Muscle of arm (tissue), 12 donors: ENCODE measurements around the gene GTPBP10. TPM values are rescaled to one million over a fixed set of nuclear protein-coding genes. Genes with fewer than 3 reads are reported as not detected.
A peak's percentile ranks its signal among the peaks of the same experiment; 100 is the strongest.
"Not testable (repeated sequence)": the region's sequence is repeated elsewhere in the genome, so short reads cannot be mapped to it uniquely, and the experiment has no call there.

Experiments
- DNase-seq: peaks from one replicate; pipeline ENCODE4 v3.0.0-alpha.2; 2013
- polyA plus RNA-seq, 12 donors: library from polyadenylated mRNA; unstranded; fragments of 120-200 nt; gene quantifications; one replicate each; pipeline ENCODE4 v1.2.1, GENCODE V29; 2013; ENCODE audit not compliant: insufficient read length in 12 of 12

Gene GTPBP10
- polyA plus RNA-seq, 12 donors, result 9.2 to 33.8 (median 20.0) TPM; not detected in 1

DNA sequence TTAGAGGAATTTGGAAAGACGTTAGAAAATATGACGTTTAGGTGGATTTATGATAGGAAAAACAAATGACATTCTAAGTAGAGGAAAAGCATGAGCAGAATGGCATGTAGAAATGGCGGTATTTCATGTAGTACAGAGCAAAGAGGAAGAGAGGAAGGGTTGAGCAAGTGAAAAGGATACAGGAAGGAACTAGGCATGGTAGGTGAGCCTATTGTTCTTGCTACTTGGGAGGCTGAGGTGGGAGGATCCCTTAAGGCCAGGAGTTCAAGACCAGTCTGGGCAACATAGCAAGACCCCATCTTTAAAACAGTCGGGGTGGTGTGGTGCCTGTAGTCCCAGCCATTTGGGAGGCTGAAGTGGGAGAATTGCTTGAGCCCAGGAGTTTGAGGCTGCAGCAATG, 1.2 kb downstream of the GTPBP10 start:
- DNase-seq, result no peak

DNA sequence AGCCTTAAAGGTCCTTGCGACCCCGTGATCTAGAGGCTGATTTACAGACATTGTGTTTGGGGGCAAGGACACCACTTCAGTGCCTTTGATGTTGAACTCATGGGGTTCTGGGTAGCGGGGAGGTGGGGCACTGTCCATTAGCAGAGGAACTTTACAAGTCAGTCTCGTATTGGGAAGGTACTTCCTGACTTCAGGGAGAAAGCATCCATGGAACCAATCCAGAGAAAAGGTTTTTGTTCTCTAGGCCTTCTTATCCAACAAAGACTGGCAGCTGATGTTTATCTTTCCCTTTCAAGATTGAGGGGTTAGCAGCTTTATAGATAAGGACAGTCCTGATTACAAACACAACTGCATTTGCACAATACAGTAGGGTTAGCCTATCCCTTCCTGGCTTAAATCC, 2.8 kb downstream of the GTPBP10 start:
- DNase-seq, result no peak

DNA sequence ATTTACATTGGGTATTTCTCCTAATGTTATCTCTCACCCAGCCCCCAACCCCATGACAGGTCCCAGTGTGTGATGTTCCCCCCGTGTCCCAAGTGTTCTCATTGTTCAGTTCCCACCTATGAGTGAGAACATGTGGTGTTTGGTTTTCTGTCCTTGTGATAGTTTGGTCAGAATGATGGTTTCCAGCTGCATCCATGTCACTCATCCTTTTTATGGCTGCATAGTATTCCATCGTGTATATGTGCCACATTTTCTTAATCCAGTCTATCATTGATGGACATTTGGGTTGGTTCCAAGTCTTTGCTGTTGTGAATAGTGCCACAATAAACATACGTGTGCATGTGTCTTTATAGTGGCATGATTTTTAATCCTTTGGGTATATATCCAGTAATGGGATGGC, 3.5 kb downstream of the GTPBP10 start:
- not testable (repeated sequence) for DNase-seq

DNA sequence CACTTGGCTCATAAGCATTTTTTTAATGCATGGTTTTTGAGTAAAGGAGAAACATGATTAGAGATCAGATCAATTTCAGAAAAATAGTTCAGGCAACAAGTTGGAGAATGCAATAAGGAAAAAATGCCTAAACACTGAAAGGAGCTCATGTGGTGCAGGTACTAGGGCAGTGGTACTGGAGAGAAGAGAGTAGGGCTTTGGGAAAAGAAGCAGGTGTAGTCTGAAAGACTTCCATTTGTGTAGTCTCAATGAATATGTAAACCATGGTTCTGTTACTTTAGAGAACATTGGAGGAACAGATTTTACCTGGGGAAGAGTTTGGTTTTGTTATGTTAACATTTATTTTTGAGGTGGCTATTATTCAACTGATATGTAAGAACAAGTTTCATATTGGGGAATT, 5.5 kb downstream of the GTPBP10 start:
- no peak for DNase-seq

DNA sequence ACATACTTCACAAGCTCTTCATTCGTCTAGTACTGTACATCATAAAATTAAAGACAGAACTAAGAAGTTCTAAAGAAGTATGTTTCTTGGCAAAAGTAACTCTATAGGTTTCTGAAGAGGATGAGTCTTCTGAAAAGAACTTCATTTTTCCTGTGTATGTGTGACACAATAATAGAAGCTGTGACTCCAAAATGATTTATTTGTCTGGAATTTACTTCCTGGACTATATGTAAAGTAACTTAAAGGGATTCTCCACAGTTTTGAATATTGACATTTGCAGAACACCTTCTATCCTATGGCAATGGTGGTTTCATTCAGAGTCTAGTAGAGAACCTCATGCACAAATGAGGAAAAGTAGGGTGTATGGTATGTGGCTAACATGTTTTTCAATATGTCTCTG, 36.9 kb downstream of the GTPBP10 start:
- DNase-seq, result no peak

DNA sequence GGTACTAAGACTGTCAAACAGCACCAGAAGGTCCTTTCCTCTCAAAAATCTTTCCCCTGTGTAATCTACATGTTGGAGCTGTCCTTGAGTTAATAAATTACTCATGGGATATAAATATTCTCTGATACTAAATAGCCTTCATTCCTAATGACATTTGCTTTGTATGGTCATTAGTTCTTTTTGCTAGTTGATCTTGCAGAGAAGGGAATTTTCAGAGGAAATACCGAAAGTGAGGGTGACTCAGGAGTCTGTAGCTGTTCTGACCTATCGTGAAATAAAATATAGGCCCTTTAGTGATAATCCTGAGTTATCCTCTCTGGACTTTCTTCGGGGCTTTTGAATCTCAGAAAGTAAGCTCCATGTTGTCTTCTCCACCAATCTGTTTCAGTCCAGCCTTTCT, 37.3 kb downstream of the GTPBP10 start:
- DNase-seq, result no peak

DNA sequence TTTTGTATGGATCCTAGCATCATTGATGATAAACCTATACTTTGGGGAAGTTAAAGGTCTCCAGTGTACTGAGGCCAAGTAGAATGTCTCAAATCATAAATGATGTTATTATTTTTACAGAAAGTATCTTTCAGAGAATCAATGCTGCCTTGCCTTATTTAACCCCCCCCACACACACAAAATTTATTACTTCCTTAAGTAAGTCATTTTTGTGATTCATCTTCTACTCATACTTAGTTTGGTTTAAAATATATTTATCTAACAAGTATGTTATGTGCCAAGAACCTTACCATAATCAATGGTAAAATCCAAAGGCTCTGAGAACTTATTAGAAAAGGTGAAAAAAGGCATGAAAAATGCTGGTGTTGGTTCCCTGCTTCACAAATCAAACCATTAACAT, 37.9 kb downstream of the GTPBP10 start:
- DNase-seq, result no peak

DNA sequence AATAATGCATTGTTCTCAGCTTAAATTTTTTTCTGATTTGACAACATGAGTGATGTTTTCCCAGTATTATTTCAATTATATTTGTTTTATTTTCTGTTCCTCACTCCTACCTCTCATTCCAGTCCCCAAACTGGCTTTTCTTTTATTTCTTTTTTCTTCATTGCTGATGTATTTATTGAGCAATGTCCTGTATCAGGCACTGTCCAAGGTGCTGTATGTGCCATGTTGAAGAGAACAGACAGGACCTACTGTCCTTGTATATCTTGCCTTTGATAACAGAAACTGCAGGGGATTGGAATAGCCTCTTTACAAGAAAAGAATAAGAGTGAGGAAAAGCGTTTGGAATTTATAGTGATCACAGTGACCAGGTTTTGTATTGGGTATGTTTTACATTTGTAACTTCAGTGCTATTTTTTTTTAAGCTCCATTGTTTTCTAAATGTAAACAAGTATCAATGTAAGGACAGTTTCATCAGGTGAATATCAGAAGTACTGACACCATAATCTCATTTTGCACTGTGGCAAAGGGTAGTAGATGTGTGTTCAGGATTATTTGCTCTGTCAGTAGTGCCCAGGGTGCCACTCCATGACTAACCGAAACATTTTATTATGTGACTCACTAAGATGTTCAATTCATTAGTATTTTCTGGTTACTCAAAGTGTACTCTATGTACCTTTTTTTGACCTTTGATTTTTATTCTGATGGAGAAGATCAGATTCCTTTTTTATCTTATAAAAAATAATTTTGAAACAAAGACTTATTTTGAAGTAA, 41.1 kb downstream of the GTPBP10 start:
- no peak for DNase-seq

DNA sequence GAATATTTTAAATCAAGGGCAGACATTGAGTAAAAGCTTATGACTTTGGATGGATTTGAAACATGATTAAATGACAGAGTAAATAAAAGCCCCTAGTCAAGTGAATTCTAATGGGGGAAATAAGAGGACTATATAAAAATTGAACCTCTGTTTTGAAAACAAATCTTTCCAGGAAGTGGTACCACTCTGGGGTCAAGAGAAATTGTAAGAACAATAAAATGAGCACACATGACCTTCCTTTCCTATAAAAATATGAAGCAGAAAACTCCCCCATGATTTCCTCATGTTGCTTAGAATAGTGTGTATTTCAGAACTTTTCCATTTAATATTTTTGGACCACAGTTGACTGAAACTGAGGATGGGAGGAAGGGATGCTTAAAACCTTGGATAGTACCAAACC, 44.4 kb downstream of the GTPBP10 start:
- no peak for DNase-seq

DNA sequence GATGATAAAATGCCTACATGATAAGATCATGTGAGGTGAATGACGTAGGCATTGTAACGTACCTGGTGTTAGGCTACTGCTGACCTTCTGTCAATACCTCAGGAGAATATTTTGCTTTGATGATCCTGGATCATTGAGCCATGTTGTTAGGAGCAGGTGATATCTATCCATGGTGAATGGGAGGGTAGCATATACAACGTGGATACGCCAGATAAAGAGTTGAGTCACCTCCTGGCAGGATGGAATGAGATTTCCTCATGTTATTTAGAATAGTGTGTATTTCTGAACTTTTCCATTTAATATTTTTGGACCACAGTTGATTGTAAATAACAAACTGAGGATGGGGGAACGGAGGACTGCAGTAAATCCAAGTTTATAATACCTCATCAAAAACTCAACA, 45.0 kb downstream of the GTPBP10 start:
- DNase-seq, result no peak

DNA sequence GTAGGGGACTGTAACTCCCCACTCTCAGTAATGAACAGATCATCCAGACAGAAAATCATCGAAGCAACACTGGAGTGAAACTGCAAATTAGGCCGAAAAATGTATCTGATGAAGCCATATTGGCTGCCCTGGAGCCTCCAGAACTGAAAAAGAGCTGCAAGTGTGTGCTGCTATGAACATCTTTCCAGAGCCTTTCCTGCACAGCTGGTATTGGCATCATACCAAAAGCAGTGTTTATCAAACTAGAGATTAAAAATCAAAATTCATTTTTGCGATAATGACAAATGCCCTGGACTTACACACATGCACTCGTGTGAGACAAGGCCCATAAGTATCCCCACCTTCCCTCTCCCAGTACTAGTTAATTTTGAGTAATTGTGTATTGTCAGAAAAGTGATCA, 49.9 kb downstream of the GTPBP10 start:
- DNase-seq, result no peak

DNA sequence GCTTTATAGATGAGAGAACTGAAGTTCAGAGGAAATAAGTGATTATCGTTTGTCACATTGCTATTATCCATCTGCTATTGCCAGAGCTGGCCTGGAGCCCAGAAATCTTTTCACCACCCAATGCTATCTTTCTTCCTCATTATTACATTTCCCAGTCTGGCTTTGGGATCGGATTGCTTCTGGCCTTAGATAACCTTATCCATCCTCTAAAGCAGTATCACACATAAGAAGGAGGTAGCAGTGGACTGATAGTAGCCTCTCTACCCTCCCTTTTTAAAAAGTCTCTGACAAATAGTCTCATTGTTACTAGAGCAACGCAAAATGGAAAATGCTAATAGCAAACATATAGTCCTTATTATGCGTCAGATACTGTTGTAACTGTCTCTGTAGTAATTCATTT, 55.5 kb downstream of the GTPBP10 start:
- no peak for DNase-seq

DNA sequence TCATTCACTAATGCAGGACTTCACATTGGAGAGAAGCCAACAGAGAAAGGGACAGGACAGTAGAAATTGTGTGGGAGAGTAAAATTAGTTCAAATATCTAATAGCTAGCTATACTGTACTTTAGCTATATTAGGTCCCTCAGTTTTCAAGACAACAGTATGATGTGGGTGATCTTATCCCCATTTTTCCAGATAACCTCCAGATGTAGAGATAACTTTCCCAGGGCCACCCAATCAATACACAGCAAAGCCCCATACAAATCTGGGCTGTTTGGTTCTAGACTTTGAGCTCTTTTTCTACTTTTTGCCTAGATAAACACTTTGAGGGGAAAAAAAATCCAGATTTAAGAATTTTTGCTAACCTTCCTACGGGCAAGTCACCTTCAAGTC, 56.3 kb downstream of the GTPBP10 start:
- DNase-seq, result no peak

DNA sequence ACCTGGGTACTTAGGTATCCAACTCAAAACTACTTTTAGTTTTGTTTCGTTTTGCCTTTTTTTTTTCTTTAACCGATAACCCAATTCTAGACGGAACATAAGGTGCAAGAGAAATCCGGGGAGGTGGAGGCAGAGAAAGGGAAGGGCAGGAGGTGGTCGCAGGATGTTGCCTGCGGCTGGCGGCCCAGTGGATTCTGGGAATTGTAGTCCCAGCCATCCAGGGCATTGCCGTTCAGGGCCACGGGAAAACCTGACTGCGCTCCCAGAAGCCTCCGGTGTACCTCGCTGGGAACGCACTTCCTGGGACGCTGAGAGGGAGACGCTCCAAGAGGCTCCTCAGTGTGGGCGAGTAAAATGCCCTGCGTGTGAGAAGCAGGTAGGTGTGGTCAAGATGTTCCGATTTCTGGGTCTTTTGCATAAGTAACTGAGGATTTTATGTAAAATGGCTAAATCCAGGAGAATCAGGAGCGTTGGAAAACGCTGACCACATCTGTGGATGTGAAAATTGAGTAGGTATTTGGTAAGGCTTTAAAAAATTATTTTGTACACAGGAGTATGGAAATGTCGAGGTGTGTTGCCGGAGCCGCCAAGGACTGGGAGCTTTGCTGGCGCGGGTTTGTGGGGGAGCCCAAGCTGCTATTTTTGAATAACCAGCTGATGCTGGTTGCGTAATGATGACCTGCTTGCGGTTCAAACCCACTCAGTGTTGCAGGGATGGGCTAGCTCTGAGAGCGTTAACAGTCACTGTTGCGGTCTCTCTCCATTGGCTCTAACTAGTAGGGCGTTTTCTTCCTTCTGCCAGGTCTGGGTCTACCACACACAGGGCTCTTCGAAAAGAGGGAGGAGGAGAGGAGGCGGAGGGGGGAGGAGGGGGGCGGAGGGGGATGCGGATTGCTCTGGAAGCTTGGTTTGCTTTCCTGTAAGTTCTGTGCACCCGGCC, 56.9 kb downstream of the GTPBP10 start, which contains the start of gene CLDN12:
Gene CLDN12 (plus strand): TSS at position 288 of the 940 bp plus-strand sequence. CDS start 9,216 bp downstream, outside the sequence.
- peak; percentile 88 for DNase-seq

DNA sequence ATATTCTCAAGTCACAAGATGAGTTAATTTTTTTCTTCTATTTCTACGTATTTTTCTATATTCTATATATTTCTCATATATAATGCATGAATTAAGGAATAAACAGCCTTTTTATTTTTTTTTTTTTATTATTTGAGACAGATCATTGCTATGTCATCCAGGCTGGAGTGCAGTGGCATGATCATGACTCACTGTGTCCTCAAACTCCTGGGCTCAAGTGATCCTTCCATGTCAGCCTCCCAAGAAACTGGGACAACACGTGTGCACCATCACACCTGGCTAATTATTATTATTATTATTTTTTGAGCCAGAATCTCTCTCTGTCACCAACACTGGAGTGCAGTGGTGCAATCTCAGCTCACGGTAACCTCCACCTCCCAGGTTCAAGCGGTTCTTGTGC, 58.3 kb downstream of the GTPBP10 start:
- no peak for DNase-seq

DNA sequence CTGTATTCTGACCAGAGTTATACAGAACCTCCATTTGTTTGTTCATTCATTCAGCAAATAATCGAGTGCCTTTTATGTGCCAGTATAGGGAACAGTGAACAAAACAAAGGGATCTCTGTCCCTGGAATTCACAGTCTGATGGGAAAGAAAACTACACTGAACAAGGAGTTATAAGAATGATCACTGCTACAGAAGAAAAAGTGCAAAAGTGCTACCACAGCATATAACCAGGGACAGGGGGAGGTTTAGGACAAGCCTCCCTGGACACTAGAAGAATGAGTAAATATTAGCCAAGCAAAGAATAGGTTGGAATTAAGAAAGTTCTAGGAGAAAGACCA, 60.9 kb downstream of the GTPBP10 start:
- DNase-seq, result no peak

DNA sequence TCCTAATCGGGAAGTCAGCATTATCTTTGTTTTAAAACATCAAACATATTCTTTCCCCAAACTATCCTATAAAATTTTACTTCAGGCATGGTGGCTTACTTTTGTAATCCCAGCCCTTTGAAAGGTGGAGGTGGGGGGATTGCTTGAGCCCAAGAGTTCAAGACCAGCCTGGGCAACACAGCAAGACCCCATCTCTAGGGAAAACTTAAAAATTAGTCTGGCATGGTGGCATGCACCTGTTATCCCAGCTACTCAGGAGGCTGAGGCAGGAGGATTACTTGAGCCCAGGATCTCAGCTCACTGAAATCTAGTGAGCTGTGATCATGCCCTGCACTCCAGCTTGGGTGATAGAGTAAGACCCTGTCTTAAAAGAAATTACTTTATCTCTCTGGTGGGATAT, 61.6 kb downstream of the GTPBP10 start:
- DNase-seq, result no peak

DNA sequence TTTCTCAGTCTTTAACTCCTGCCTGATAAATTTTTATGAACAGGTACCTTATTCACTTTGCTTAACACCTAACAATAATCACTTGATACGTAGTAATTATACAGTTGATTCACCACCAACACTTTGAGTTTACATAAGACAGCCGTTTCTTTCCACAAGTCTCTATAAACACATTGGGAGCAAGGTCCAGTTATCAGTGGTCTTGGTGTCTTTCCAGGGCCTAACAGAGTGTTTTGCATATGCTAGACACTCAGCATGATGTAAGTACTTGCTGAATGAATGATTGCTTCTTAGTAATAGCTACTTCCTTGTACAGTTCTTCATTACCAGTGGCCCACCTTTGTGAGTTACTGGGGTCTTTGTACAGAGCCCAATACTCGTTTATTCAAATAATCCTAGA, 63.2 kb downstream of the GTPBP10 start:
- no peak for DNase-seq

DNA sequence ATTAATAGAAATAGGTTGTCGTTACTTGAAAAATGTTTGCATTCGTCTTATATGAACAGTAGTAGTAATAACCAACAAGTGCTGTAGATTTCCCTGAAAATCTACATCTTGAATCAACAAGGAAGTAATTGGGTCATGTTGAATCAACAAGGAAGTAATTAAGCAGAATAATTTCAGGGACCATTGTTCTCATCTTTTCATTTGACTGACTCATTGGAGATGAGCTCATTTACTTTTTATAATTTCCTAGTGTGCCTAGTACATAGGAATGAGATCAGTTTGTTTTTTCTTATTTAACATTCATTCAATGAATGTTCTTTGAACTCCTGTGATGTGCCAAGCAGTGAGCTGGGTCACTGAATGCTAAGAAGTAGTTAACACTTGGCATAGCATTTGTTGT, 65.0 kb downstream of the GTPBP10 start:
- no peak for DNase-seq

DNA sequence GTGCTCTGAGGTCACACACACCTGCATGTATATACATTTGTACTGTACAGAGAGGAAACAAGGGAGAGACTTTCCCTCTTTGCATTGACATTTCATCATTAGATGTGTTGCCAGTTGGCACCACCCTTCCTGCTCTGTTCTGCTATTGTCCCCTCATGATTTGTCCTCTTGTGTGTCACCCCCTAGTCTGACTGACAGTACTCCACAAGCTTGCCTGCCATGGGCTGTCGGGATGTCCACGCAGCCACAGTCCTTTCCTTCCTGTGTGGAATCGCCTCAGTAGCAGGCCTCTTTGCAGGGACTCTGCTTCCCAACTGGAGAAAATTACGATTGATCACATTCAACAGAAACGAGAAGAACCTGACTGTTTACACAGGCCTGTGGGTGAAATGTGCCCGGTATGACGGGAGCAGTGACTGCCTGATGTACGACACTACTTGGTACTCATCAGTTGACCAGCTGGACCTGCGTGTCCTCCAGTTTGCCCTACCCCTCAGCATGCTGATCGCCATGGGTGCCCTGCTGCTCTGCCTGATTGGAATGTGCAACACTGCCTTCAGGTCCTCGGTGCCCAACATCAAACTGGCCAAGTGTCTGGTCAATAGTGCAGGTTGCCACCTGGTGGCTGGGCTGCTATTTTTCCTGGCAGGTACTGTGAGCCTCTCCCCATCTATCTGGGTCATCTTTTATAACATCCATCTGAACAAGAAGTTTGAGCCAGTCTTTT, 66.1 kb downstream of the GTPBP10 start:
- DNase-seq, result no peak

DNA sequence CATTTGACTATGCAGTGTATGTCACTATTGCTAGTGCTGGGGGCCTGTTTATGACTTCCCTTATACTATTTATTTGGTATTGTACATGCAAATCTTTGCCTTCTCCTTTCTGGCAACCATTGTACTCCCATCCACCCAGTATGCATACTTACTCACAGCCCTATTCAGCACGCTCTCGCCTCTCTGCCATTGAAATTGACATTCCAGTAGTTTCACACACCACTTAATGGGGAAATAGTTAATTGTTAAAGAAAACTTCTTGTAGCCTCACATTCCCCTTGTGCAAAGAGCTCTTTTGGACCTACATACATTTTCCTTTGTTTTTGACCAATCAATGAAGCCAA, 66.6 kb downstream of the GTPBP10 start:
- DNase-seq, result no peak

DNA sequence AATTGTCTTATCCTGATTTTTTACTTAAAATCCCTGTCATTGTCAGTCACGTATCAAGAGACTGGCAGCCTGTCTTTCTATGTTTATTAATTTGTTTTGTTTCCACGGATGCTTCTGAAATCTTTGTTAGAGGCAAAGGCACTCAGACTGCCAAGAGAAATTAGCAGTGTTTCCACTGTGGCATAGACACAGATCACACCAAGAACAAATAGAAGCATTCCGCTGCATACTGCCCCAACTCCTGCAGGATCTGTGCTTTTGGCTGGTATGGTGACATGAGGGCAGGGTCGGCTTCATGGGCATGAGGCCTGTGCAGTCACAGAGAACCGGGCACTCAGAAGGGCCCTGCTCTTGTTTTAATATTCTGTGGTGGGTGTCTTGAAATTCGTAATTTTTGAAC, 75.1 kb downstream of the GTPBP10 start:
- DNase-seq, result no peak

DNA sequence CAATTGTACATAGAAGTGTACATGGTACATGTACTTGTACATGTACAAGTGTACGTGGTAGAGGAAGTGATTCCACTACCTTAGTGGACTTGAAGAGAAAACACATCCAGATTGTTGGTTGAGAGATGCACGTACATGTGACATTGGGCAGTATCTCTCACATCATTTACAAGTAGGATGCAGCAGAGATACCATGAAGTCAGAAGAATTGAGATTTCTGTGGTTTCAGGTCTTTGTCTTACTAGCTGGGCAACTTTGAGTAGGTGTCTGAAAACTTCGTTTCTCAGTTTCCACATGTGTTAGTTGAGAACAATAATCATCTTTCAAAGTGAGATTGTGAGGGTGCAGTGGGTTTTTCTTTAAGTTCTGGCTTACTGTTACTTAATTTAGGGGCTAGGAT, 78.2 kb downstream of the GTPBP10 start:
- no peak for DNase-seq
